ENCODE results near the gene STX1B. TPM values are rescaled to one million over a fixed set of nuclear protein-coding genes. Genes with fewer than 3 reads are reported as not detected.
A peak's percentile ranks its signal among the peaks of the same experiment; 100 is the strongest.

The STX1B gene
- total and polyA plus RNA-seq, 9 donors: 0.34 to 1.5 (median 0.94) TPM

DNA sequence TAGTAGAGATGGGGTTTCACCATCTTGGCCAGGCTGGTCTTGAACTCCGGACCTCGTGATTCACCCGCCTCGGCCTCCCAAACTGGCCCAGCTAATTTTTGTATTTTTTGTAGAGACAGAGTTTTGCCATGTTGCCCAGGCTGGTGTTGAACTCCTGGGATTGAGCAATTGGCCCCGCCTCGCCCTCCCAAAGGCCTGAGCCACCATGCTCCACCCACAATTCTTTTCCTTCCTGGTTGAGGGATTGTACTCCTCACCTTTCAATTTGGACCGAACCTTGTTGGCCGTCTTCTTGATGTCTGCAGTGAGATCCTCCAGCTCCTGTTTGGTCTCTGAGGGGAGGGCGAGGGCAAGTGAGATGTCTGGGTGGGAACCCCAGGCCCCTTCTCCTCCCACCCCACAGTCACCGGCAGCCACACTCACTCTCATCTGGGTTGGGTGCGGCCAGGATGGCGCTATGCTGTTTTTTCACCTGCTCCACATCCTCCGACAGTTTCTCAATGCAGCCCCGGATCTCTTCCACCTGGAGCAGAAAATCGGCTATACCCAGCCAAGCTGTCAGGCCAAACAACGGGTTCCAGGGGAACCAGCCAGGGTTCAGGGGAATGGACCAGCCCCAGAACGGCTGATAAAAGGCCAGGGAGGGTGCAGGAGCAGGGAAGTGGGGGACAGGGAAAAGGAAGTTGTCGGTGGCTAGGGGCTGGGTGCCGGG is 9.6 kb downstream of the STX1B start:
- TF ChIP-seq, protein P1, sequence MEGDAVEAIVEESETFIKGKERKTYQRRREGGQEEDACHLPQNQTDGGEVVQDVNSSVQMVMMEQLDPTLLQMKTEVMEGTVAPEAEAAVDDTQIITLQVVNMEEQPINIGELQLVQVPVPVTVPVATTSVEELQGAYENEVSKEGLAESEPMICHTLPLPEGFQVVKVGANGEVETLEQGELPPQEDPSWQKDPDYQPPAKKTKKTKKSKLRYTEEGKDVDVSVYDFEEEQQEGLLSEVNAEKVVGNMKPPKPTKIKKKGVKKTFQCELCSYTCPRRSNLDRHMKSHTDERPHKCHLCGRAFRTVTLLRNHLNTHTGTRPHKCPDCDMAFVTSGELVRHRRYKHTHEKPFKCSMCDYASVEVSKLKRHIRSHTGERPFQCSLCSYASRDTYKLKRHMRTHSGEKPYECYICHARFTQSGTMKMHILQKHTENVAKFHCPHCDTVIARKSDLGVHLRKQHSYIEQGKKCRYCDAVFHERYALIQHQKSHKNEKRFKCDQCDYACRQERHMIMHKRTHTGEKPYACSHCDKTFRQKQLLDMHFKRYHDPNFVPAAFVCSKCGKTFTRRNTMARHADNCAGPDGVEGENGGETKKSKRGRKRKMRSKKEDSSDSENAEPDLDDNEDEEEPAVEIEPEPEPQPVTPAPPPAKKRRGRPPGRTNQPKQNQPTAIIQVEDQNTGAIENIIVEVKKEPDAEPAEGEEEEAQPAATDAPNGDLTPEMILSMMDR (IDR thresholded peaks at IDR 0.05): no peak
- no peak for TF ChIP-seq POLR2A (IDR thresholded peaks at IDR 0.05)
- TF ChIP-seq EP300 (IDR thresholded peaks at IDR 0.05): no peak
- H3K4me3 ChIP-seq: no peak overlapping the region

DNA sequence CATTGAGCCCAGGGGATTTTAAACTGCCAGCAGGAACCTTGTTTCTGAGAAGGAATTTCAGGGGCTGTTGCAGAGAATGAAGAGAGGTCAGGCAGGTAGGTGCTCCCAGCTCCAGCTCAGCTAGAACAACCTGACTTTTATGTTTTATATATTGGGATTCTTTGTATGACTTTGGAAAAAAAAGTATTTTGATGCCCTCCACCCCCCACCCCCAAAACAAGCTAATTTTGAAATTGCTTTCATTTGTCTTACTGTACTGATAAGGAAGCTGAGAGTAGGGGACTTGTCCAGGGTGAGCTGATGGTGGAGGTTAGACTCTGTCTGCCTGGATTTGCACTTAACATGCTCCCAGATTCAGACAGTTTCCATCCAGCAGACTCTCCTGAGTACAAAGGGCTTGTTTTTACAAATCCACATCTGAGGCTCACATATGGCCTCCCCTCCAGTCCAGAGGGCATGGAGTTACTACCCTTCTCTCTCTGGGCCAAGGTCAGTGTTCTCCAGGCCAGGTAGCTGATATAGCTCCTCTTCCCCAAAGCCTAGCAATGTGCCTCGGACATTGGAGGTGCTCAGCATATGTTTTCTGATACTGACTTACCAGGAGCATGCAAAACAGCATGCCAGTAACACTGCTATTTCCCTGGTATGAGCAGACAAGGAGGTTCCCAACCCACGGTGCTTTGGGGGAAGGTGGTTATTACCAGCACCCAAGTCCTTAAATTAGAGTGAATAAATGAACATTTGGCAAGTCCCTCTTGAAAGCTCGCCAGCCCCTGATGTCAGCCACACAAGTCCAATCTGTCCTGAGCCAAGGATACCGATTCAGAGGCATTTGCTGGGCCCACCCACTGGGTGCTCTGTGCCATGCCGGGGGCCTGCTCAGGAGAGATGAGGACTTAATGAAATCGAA is 11.3 kb downstream of the STX1B start:
- no peak overlapping the region for H3K4me3 ChIP-seq
- no peaks in the 10 kb centered on the region for H3K9me3 ChIP-seq
- peak in 1 of 5 donors; percentile 41 for DNase-seq
- no peak for TF ChIP-seq POLR2A (IDR thresholded peaks at IDR 0.05)
- TF ChIP-seq, protein P1 (IDR thresholded peaks at IDR 0.05): no peak
- TF ChIP-seq EP300 (IDR thresholded peaks at IDR 0.05): no peak
- peak overlapping the region in 1 of 2 donors; percentile 33 for H3K27ac ChIP-seq
- peaks cover 22% of the 10 kb centered on the region for H3K4me1 ChIP-seq (ENCODE audit: insufficient read depth)
- intact Hi-C loops (cut with DNase I): loop anchor here in 1 of 4 donors (10.0 kb wide), 1 partner anchor 186 kb away; the partner anchor contains the start of gene FUS
- no peaks in the 10 kb centered on the region for H3K36me3 ChIP-seq
- 46 to 52% (median 48%) methylated on average over 6 of the region's 6 CpGs for WGBS, 3 donors
- H3K27me3 ChIP-seq: no peaks in the 10 kb centered on the region

More for the DNA sequence above, 9.6 kb downstream of the STX1B start:
- H3K9me3 ChIP-seq: no peaks in the 10 kb centered on the region
- 84 to 92% (median 90%) methylated on average over 19 of the region's 19 CpGs for WGBS, 3 donors
- no peak overlapping the region for H3K27ac ChIP-seq
- H3K4me1 ChIP-seq (ENCODE audit: insufficient read depth): peaks cover 22% of the 10 kb centered on the region
- no peak for DNase-seq
- no peaks in the 10 kb centered on the region for H3K36me3 ChIP-seq
- intact Hi-C loops (cut with DNase I): no loop called here
- no peaks in the 10 kb centered on the region for H3K27me3 ChIP-seq

GRCh38 chr16:30997725-30998711 is 12.4 kb downstream of the STX1B start:
- 49 to 50% (median 50%) methylated on average over 21 of the region's 21 CpGs for WGBS, 3 donors
- H3K4me3 ChIP-seq: peak overlapping the region; percentile 40
- H3K27ac ChIP-seq: peak overlapping the region; percentile 31 to 33
- H3K4me1 ChIP-seq (ENCODE audit: insufficient read depth): peaks cover 22% of the 10 kb centered on the region
- intact Hi-C loops (cut with DNase I): loop anchor here in 1 of 4 donors (10.0 kb wide), 1 partner anchor 187 kb away; the partner anchor contains the start of gene FUS
- H3K27me3 ChIP-seq: no peaks in the 10 kb centered on the region
- H3K36me3 ChIP-seq: no peaks in the 10 kb centered on the region
- H3K9me3 ChIP-seq: no peaks in the 10 kb centered on the region
- TF ChIP-seq EP300 (IDR thresholded peaks at IDR 0.05) (no peak), POLR2A (IDR thresholded peaks at IDR 0.05) (no peak)
- TF ChIP-seq, protein P1 (IDR thresholded peaks at IDR 0.05): no peak
- no peak for DNase-seq

Measured in ovary (tissue), 9 donors.